NCI-H2081 (cell line): Measurements from ENCODE around the gene RELL1.
"Not testable (repeated sequence)": the region's sequence is repeated elsewhere in the genome, so short reads cannot be mapped to it uniquely, and the experiment has no call there.

Experiments
- DNase-seq, 2 experiments: peaks; one replicate each; lab custom pipeline; 2025; lab: John Stamatoyannopoulos, UW

Gene RELL1

GRCh38 chr4:37693030-37693429, 6.9 kb upstream of the RELL1 start:
- DNase-seq = no peak

GRCh38 chr4:37690976-37691375, 4.8 kb upstream of the RELL1 start:
- no peak for DNase-seq

- DNase-seq = no peak
These were observed 3.3 kb upstream of the RELL1 start for GRCh38 chr4:37689353-37690095.

- DNase-seq = peak in 1 of 2 experiments; percentile 9
These were observed 1.5 kb upstream of the RELL1 start for GRCh38 chr4:37687681-37688080.

GRCh38 chr4:37687194-37687562, 1.0 kb upstream of the RELL1 start:
- DNase-seq = peak in 1 of 2 experiments; percentile 41

GRCh38 chr4:37685823-37686372, 278 bp downstream of the RELL1 start:
- DNase-seq = peak; percentile 33 to 44

- DNase-seq = peak; percentile 8 to 40
These were observed 884 bp downstream of the RELL1 start for GRCh38 chr4:37685161-37685822.

- no peak for DNase-seq
These were observed 2.0 kb downstream of the RELL1 start for GRCh38 chr4:37684154-37684553.

- DNase-seq = no peak
These were observed 3.3 kb downstream of the RELL1 start for GRCh38 chr4:37682701-37683401.

GRCh38 chr4:37680089-37680488, 6.1 kb downstream of the RELL1 start:
- no peak for DNase-seq

- no peak for DNase-seq
These were observed 6.9 kb downstream of the RELL1 start for GRCh38 chr4:37679301-37679700.

GRCh38 chr4:37678624-37679023, 7.6 kb downstream of the RELL1 start:
- DNase-seq = no peak

GRCh38 chr4:37675587-37676290, 10.4 kb downstream of the RELL1 start:
- DNase-seq = no peak

GRCh38 chr4:37674439-37674838, 11.7 kb downstream of the RELL1 start:
- DNase-seq = peak in 1 of 2 experiments; percentile 9

- DNase-seq = no peak
These were observed 12.5 kb downstream of the RELL1 start for GRCh38 chr4:37673538-37674192.

- no peak for DNase-seq
These were observed 15.1 kb downstream of the RELL1 start for GRCh38 chr4:37671072-37671471.

GRCh38 chr4:37670249-37670648, 15.9 kb downstream of the RELL1 start:
- DNase-seq = no peak

GRCh38 chr4:37669124-37669523, 17.1 kb downstream of the RELL1 start:
- DNase-seq = not testable (repeated sequence)

- no peak for DNase-seq
These were observed 18.7 kb downstream of the RELL1 start for GRCh38 chr4:37667197-37668100.

- DNase-seq = no peak
These were observed 19.5 kb downstream of the RELL1 start for GRCh38 chr4:37666625-37667071.
